D341Med (cell line): Measurements from ENCODE around the gene KIF16B.
"Not testable (repeated sequence)": the region's sequence is repeated elsewhere in the genome, so short reads cannot be mapped to it uniquely, and the experiment has no call there.

ENCODE experiments used
- DNase-seq: peaks from one replicate; pipeline ENCODE4 v3.0.0; 2012; ENCODE audit warnings: low spot score

The KIF16B gene

DNA sequence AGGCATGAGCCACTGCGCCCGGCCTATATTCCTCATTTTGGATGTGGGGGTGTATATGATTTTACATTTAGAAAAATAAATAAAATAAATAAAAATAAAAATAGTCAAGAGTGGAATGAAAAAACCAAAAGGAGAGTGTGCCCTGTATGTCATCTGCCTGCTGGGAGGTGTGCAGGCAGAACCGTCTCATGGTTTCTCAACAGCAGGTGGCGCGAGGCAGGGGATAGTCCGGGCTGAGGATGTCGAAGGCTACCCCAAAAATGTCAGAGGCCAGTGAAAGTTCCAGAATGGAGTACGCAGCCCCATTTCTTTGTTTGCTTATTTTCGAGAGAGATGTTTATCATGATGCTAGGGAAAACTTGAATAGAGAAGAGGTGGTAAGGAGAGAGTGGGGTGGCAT is 16.4 kb upstream of the KIF16B start:
- no peak for DNase-seq

DNA sequence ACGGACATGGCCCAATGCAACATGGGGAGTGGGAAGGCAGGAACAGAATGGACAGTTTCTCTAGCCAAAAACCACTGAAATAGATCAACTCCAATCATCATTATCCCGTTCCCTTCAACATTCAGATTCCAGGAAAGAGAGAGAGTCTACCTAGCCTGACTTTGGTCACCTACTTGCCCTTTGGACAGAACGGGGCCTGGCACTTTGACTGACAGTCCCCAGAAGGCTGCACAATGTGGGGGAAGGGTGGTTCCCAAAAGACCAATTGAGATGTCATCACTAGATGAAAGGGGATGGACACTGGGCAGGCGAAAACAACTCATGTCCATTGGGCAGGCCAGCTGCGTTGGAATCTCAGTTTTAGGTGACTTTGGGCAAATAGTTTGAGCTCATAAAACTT is 15.0 kb upstream of the KIF16B start:
- no peak for DNase-seq

DNA sequence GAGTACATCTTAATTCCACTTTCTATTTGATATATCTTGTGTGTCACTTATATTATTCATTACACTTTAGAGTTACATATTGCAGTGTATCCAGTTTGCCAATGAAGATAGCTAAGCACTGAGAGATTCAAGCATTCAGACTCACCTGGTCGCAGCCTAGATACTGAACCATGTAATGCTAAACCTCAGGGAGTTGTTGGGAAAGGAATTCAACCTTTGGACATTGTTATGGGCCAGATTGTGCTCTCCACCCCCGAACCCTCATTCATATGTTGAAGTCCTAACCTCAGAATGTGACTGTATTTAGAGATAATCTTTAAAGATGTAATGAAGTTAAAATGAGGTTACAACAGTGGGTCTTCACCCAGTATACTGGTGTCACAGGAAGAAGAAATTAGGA is 13.8 kb upstream of the KIF16B start:
- no peak for DNase-seq

DNA sequence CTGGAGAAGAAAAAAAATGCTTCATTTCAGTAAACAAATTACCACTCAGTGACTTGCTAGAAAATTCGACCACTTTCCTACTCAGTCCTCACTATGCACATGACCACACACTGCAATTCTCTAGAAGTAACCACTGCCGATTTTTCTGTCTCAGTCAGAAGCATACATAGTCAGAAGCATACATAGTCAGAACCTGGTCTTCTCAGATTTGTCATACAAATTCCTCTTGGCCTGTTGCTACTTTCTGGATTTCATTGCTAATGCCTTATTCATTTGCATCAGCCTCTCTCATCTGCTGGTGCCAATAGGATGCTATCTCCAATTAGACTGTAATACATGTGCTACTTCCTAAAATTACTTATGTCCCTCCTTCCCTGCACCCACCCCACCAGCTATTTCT is 10.2 kb upstream of the KIF16B start:
- DNase-seq: no peak

DNA sequence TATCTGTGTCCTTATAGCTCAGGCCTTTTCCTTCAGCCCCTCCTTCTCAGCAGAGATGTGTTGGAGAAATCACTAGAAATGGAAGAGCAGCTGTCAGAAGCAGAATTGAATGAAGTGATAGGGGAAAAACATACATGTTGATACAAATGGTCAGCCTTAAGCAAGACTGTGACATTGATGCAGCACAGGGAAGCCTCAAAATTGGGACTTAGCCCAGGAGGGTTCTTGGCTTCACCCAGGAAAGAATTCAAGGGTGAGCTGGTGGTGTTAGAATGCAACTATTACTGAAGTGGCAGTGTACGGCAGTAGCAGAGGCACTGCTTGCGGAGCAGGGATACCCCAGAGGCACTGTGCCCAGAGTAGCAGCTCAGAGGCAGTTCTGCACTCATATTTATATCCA is 8.0 kb upstream of the KIF16B start:
- DNase-seq: no peak

DNA sequence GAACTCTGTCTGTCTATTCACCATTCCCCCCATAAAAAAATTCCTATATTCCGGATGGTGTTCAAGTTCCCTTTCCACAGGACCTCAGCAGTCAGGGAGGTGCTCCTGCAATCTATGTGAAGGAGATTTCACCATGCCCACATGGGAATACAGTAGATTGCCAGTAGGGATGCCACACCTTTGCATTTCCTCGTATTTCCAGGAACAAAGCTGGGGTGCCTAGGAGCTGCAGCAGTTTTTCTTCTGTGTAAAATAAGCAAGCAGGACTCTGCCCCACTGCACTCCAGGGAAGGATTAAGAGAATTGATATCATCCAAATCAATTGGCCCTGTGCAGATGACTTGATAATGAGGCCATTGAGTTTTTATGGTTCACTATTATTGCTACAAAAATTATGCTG is 7.4 kb upstream of the KIF16B start:
- no peak for DNase-seq

GRCh38 chr20:16580147-16580546 is 6.9 kb upstream of the KIF16B start:
- no peak for DNase-seq

DNA sequence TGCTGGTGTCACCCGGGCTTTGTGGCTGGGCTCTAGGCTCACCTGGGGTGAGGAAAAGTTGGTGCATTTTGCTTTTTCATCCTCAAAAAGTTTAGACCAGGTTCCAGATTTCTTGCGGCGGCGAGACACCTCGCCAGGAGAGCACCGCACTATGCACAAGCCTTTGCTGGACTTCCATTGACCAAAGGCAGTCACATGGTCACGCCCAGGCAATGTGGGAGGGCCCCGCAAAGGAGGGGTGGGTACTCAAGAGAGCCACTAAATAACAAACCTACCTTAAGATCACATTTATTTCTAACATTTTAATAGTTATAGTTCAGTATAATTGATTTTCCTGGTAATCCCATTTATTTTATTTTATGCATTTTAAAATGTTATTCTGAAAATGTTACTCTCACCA is 3.0 kb upstream of the KIF16B start:
- no peak for DNase-seq

- DNase-seq: peak; percentile 43
These were observed 2.3 kb upstream of the KIF16B start for GRCh38 chr20:16575390-16576140.

DNA sequence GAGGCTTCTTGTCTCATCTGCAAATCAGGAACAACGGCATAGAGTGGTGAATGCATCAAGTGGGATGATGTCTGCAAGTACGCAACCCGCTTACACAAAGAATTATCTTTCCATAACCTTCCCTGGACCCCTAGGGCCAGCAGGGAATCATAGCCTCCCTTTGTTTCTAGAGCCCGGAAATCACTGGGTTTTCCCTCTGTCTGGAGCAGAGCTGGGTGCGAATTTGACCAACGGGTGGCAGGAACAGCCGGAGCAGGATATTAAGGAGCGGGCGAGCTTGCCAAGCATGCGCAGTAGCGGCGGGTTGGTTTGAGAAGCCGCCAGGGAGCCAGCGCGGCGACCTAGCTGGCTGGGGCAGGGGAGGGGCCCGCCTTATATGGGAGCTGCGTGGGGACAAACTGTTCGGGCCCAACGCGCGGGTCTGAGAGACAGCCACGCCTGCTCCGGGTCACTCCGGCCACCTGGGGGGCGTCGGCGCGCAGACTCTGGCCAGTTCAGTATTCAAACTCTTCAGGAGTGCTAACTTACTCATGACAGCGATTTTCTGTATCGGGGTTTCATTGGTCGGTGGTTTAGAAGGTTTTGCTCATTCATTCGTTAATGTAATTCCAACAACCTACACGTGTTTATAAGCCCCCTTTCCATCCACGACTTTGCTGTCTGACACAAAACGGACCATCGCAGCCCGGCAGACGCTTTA is 1.6 kb upstream of the KIF16B start:
- DNase-seq: peak; percentile 95

DNA sequence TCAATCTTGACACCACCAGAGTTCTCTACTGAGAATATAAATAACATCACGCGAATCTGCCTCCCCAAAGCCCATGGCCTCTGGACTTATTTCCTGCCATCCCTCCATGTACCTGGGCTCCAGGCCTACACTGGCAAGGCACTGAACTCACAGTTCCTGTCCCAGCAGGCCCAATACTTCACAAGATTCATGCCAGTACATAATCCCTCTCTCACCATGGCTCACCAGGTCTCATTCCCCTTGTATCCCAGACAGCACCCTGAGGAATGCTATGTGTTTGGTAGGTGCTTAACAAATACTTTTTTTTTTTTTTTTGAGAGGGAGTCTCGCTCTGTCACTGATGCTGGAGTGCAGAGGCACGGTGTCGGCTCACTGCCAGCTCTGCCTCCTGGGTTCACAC is 1.9 kb downstream of the KIF16B start:
- no peak for DNase-seq

- no peak for DNase-seq
These were observed 3.7 kb downstream of the KIF16B start for GRCh38 chr20:16569246-16570153.

GRCh38 chr20:16566080-16566479 is 7.2 kb downstream of the KIF16B start:
- DNase-seq: no peak

- not testable (repeated sequence) for DNase-seq
These were observed 9.2 kb downstream of the KIF16B start for GRCh38 chr20:16564079-16564478.

- DNase-seq: no peak
These were observed 10.0 kb downstream of the KIF16B start for GRCh38 chr20:16563066-16563806.

GRCh38 chr20:16562259-16562658 is 11.0 kb downstream of the KIF16B start:
- DNase-seq: no peak

GRCh38 chr20:16560661-16561060 is 12.6 kb downstream of the KIF16B start:
- DNase-seq: no peak

- no peak for DNase-seq
These were observed 13.0 kb downstream of the KIF16B start for GRCh38 chr20:16560216-16560615.

DNA sequence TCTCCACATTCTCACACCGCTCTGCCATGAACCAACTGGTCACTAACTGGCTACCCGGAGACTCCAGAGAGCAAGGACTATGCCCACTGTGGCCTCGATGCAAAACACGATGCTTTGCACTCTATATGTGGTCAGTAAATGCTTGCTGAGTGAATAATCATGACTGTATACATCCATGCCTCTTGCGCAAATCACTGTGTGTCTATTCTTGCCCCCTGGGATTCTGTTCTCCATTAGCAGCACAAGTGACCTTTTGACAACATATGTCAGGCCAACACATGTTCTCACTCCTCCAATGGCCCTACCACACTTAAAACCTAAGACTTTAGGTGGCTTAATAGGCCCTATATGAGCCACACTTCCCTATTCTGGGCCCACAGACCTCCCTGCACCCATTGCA is 16.9 kb downstream of the KIF16B start:
- no peak for DNase-seq

DNA sequence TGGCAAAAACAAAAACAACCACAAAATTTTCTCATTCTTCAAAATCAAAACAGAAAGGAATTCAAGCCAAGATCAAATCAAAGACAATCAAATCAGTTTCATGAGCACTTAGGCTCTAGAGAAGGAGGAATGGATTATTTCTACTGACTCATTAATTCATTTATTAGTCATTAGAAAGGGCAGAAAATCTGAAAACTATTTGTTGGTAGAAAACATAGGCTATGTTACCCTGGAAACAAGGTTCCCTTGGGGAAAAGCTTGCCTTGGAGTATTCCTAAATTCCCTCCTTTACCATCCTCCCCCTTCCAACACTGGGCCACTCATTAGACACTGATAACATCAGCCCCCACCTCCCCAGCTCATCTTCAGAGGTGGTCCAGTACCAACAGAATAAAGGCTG is 17.5 kb downstream of the KIF16B start:
- DNase-seq: no peak

DNA sequence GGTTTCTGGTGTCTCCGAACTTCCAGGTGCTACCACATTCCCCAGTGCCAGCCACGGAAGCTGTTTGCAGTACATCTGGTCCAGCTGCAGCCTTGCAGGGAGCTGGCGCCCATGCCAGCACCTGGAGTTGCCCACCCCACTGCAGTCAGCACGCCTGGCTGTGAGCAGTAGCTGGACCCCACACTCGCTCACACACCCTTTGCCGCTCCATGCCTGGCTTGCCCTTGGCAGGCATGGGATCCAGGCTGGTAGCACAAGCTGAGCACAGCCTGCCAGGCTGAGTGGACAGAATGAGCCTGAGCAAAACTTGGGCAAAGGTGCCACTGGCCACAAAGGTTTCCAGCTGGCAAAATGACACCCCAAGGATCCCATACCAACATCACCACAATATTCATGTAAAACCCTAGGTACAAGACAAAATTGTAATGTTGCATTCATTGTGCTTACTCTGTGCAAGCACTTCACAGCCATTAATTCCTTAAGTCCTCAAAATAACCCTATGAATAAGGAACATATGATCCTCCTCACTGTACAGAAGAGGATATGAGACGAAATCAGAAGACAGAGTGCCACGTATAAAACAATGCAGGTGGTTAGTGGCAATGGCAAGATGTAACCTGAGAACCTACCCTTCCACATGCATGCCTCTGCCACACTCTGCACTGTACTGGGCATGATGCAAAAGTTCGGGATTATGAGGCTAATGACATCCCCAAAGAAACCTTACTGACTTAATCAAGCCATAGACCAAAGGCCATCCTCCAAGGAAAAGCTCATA is 18.3 kb downstream of the KIF16B start:
- DNase-seq: no peak
